SK-N-SH treated with all-trans-retinoic acid at 6 μM for 48 hours (cell line): ENCODE measurements around the gene CLN5.

ENCODE experiments used
- ATAC-seq: fragments of 200-7000 bp; cut with Tn5 transposase; 3 replicates; pipeline ENCODE4 v1.9.1; 2020; ENCODE audit warnings: mild to moderate bottlenecking, moderate library complexity
- ARNTL ChIP-seq: fragments of 450-650 bp; formaldehyde crosslinking; IDR thresholded peaks from 2 replicates; pipeline ENCODE4 v1.5.0; 2020; ENCODE audit warnings: low read depth, mild to moderate bottlenecking, moderate library complexity, borderline replicate concordance
- BACH2 ChIP-seq: fragments of 250-450 bp; sonication (Bioruptor Pico); IDR thresholded peaks from 2 replicates; pipeline ENCODE4 v1.9.0; 2021; ENCODE audit warnings: mild to moderate bottlenecking, borderline replicate concordance
- CREB5 ChIP-seq: fragments of 250-450 bp; sonication (Bioruptor Pico); IDR thresholded peaks from 2 replicates; pipeline ENCODE4 v1.5.1; 2020; ENCODE audit warnings: low read depth, mild to moderate bottlenecking, moderate library complexity
- CSDC2 ChIP-seq: fragments of 250-450 bp; sonication (Bioruptor Pico); IDR thresholded peaks from 2 replicates; pipeline ENCODE4 v1.5.0; 2020; ENCODE audit warnings: mild to moderate bottlenecking, moderate library complexity
- ESRRG ChIP-seq: fragments of 250-450 bp; sonication (Bioruptor Pico); IDR thresholded peaks from 2 replicates; pipeline ENCODE4 v1.6.1; 2021; ENCODE audit warnings: mild to moderate bottlenecking
- ISL1 ChIP-seq: fragments of 250-450 bp; sonication (Bioruptor Pico); IDR thresholded peaks from 2 replicates; pipeline ENCODE4 v2.1.2; 2022; ENCODE audit warnings: mild to moderate bottlenecking, moderate library complexity
- OSR1 ChIP-seq: fragments of 250-450 bp; sonication (Bioruptor Pico); IDR thresholded peaks from 2 replicates; pipeline ENCODE4 v1.8.0; 2022; ENCODE audit warnings: moderate library complexity, mild to moderate bottlenecking, inconsistent platforms
- PATZ1 ChIP-seq: fragments of 250-450 bp; sonication (Bioruptor Pico); IDR thresholded peaks from 2 replicates; pipeline ENCODE4 v1.8.0; 2020; ENCODE audit warnings: mild to moderate bottlenecking, moderate library complexity, borderline replicate concordance
- POU6F1 ChIP-seq: fragments of 250-450 bp; sonication (Bioruptor Pico); IDR thresholded peaks from 2 replicates; pipeline ENCODE4 v1.8.0; 2021; ENCODE audit warnings: low read depth, mild to moderate bottlenecking, moderate library complexity, borderline replicate concordance
- PPARA ChIP-seq: fragments of 250-450 bp; sonication (Bioruptor Pico); IDR thresholded peaks from 2 replicates; pipeline ENCODE4 v1.5.0; 2020; ENCODE audit warnings: mild to moderate bottlenecking, borderline replicate concordance
- RARB ChIP-seq: fragments of 250-450 bp; sonication (Bioruptor Pico); IDR thresholded peaks from 2 replicates; pipeline ENCODE4 v1.8.0; 2021; ENCODE audit warnings: mild to moderate bottlenecking, moderate library complexity
- SNAI2 ChIP-seq: fragments of 250-450 bp; sonication (Bioruptor Pico); IDR thresholded peaks from 2 replicates; pipeline ENCODE4 v1.5.0; 2020; ENCODE audit warnings: mild to moderate bottlenecking, moderate library complexity
- TCF4 ChIP-seq: fragments of 250-450 bp; sonication (Bioruptor Pico); IDR thresholded peaks from 2 replicates; pipeline ENCODE4 v1.8.0; 2021; ENCODE audit warnings: mild to moderate bottlenecking, moderate library complexity, borderline replicate concordance
- TOX ChIP-seq: fragments of 250-450 bp; sonication (Bioruptor Pico); IDR thresholded peaks from 2 replicates; pipeline ENCODE4 v1.8.0; 2021; ENCODE audit warnings: mild to moderate bottlenecking, moderate library complexity, borderline replicate concordance
- TSHZ2 ChIP-seq: fragments of 250-450 bp; sonication (Bioruptor Pico); IDR thresholded peaks from 2 replicates; pipeline ENCODE4 v1.5.0; 2020; ENCODE audit warnings: mild to moderate bottlenecking, moderate library complexity
- ZC3H10 ChIP-seq: fragments of 250-450 bp; sonication (Bioruptor Pico); IDR thresholded peaks from 2 replicates; pipeline ENCODE4 v1.5.1; 2021; ENCODE audit warnings: mild to moderate bottlenecking, moderate library complexity
- ZFP30 ChIP-seq: fragments of 450-650 bp; formaldehyde crosslinking; IDR thresholded peaks from 2 replicates; pipeline ENCODE4 v1.5.0; 2022; ENCODE audit warnings: mild to moderate bottlenecking, moderate library complexity
- ZNF565 ChIP-seq: fragments of 450-650 bp; formaldehyde crosslinking; conservative IDR thresholded peaks from 2 replicates; pipeline ENCODE4 v1.5.0; 2020; ENCODE audit warnings: low read depth, mild to moderate bottlenecking, moderate library complexity
- ZNF8 ChIP-seq: fragments of 450-650 bp; formaldehyde crosslinking; IDR thresholded peaks from 2 replicates; pipeline ENCODE4 v1.5.0; 2020; ENCODE audit warnings: mild to moderate bottlenecking, moderate library complexity

Gene CLN5

GRCh38 chr13:76982061-76982460, 9.8 kb upstream of the CLN5 start:
- no peak for ATAC-seq
- TF ChIP-seq TSHZ2 (CRISPR knock-in tag) (no peak), POU6F1 (CRISPR knock-in tag) (no peak), CREB5 (CRISPR knock-in tag) (no peak), ZNF8 (CRISPR knock-in tag) (no peak), ISL1 (CRISPR knock-in tag) (no peak), SNAI2 (CRISPR knock-in tag) (no peak), PATZ1 (no peak), ZC3H10 (CRISPR knock-in tag) (no peak), PPARA (CRISPR knock-in tag) (no peak), ZNF565 (no peak), TCF4 (CRISPR knock-in tag) (no peak)

- ATAC-seq: no peak
- TF ChIP-seq POU6F1 (CRISPR knock-in tag): no peak
- no peak for TF ChIP-seq RARB (CRISPR knock-in tag)
- no peak for TF ChIP-seq PPARA (CRISPR knock-in tag)
- TF ChIP-seq TOX: no peak
- no peak for TF ChIP-seq ZFP30
- TF ChIP-seq ISL1 (CRISPR knock-in tag): no peak
- no peak for TF ChIP-seq ARNTL (CRISPR knock-in tag)
Observed at GRCh38 chr13:76983676-76984075, 8.2 kb upstream of the CLN5 start.

GRCh38 chr13:76991432-76991795, 467 bp upstream of the CLN5 start:
- TF ChIP-seq SNAI2 (CRISPR knock-in tag) (no peak), OSR1 (no peak), TCF4 (CRISPR knock-in tag) (no peak), RARB (CRISPR knock-in tag) (no peak), ESRRG (CRISPR knock-in tag) (no peak), PPARA (CRISPR knock-in tag) (no peak), ZNF565 (no peak), CSDC2 (CRISPR knock-in tag) (no peak), ZFP30 (no peak), PATZ1 (no peak), ZNF8 (CRISPR knock-in tag) (no peak), BACH2 (CRISPR knock-in tag) (no peak)
- TF ChIP-seq, all 23 proteins: peak for 0
- no peak for ATAC-seq
